Lung (tissue), 12 donors: ENCODE data around the gene MROH9. TPM values are rescaled to one million over a fixed set of nuclear protein-coding genes. Genes with fewer than 3 reads are reported as not detected.
"Not testable (repeated sequence)": the region's sequence is repeated elsewhere in the genome, so short reads cannot be mapped to it uniquely, and the experiment has no call there.

Experiments used
- ATAC-seq: fragments of 200-7000 bp; cut with Tn5 transposase; one replicate; pipeline ENCODE4 v1.9.1; 2020; ENCODE audit warnings: moderate number of reproducible peaks; ENCODE audit not compliant: insufficient read depth, low FRiP score
- DNase-seq, 3 donors: peaks; one replicate each; pipeline ENCODE4 v3.0.0-alpha.2; 2013 to 2017
- H3K27ac ChIP-seq, 2 donors: one replicate each; pipeline ENCODE4 v1.5.1; 2013; ENCODE audit warnings: mild to moderate bottlenecking in 2 of 2, moderate library complexity in 2 of 2, control low read depth in 1 of 2, inconsistent platforms in 1 of 2, low read depth in 1 of 2, low read length in 1 of 2
- H3K27me3 ChIP-seq, 3 donors: one replicate each; pipeline ENCODE4 v1.5.1; 2013; ENCODE audit warnings: low read length in 2 of 3; ENCODE audit not compliant: control insufficient read depth in 3 of 3, insufficient read depth in 3 of 3
- H3K36me3 ChIP-seq, 4 donors: one replicate each; pipeline ENCODE4 v1.5.1; 2013; ENCODE audit warnings: low read length in 4 of 4, mild to moderate bottlenecking in 1 of 4, moderate library complexity in 1 of 4; ENCODE audit not compliant: control insufficient read depth in 4 of 4, insufficient read depth in 4 of 4
- H3K4me1 ChIP-seq, 5 donors: one replicate each; pipeline ENCODE4 v1.5.1; 2013; ENCODE audit warnings: low read length in 5 of 5, mild to moderate bottlenecking in 2 of 5, moderate library complexity in 1 of 5; ENCODE audit not compliant: control insufficient read depth in 5 of 5, insufficient read depth in 5 of 5
- H3K4me3 ChIP-seq: one replicate; pipeline ENCODE4 v1.5.1; 2013; ENCODE audit warnings: mild to moderate bottlenecking, control low read depth, moderate library complexity
- H3K9ac ChIP-seq, 2 donors: one replicate each; pipeline ENCODE4 v1.5.1; 2013; ENCODE audit warnings: low read length in 2 of 2, control low read depth in 1 of 2; ENCODE audit not compliant: insufficient read depth in 1 of 2
- H3K9me3 ChIP-seq, 4 donors: one replicate each; pipeline ENCODE4 v1.5.1; 2013; ENCODE audit warnings: low read length in 3 of 4, mild to moderate bottlenecking in 1 of 4, moderate library complexity in 1 of 4; ENCODE audit not compliant: control insufficient read depth in 4 of 4, insufficient read depth in 3 of 4
- CTCF ChIP-seq: IDR thresholded peaks from 2 replicates; pipeline ENCODE4 v1.5.1; 2012; ENCODE audit warnings: mild to moderate bottlenecking; ENCODE audit errors: control extremely low read depth, extremely low read depth
- WGBS, 2 donors: extraction: QIAGEN DNeasy Blood & Tissue Kit; methylation state at CpG; one replicate each; pipeline ENCODE4 v1.1.7; 2013; 5-methylcytosine and 5-hydroxymethylcytosine counted together
- polyA plus RNA-seq, 2 donors: library from polyadenylated mRNA; stranded (reverse); fragments of 200-250 nt; gene quantifications; one replicate each; pipeline ENCODE4 v1.2.1, GENCODE V29; 2013
- total RNA-seq, 2 donors: library from RNA; depleted of rRNA in 1 of 2; stranded (reverse); fragments of >200 nt in 1 of 2; gene quantifications; one replicate each; pipeline ENCODE4 v1.2.1, GENCODE V29; 2014 to 2021
- donor health status: control.
- donor health status: control.
- donor health status: Bipolar disorder and iron deficiency.
- donor health status: healthy.
- donor health status: DM: yes; HTN: yes; CAD: no.

The MROH9 gene
- total and polyA plus RNA-seq, 4 donors = 0.49 to 11.6 (median 2.1) TPM

GRCh38 chr1:170938281-170938680 lies 2.9 kb downstream of the MROH9 start:
- WGBS, 2 donors = 97 to 98% methylated on average over 3 of the region's 3 CpGs
- Histone ChIP-seq H3K27ac (no peak overlapping the region), H3K4me1 (no peaks in the 10 kb centered on the region), H3K27me3 (no peaks in the 10 kb centered on the region), H3K9me3 (no peaks in the 10 kb centered on the region), H3K9ac (no peak overlapping the region), H3K36me3 (no peaks in the 10 kb centered on the region), H3K4me3 (no peak overlapping the region)
- no peak for ATAC-seq
- TF ChIP-seq CTCF = no peak
- DNase-seq = no peak

- Histone ChIP-seq H3K4me3 (no peak overlapping the region), H3K36me3 (no peaks in the 10 kb centered on the region), H3K4me1 (no peaks in the 10 kb centered on the region), H3K9me3 (no peaks in the 10 kb centered on the region), H3K27ac (no peak overlapping the region), H3K27me3 (no peaks in the 10 kb centered on the region), H3K9ac (no peak overlapping the region)
- TF ChIP-seq CTCF = no peak
- WGBS, 2 donors = 82 to 93% methylated on average over 2 of the region's 2 CpGs
- DNase-seq (no peak), ATAC-seq (no peak)
These were observed 4.1 kb downstream of the MROH9 start for GRCh38 chr1:170939476-170939875.

GRCh38 chr1:170951744-170952143 lies 16.4 kb downstream of the MROH9 start:
- not testable (repeated sequence) for ATAC-seq, H3K4me3 ChIP-seq, DNase-seq, H3K36me3 ChIP-seq, H3K4me1 ChIP-seq, H3K9me3 ChIP-seq, H3K9ac ChIP-seq, H3K27ac ChIP-seq, H3K27me3 ChIP-seq
- 97 to 98% methylated on average over 1 of the region's 1 CpG for WGBS, 2 donors

- Histone ChIP-seq H3K9ac (no peak overlapping the region), H3K27ac (no peak overlapping the region), H3K36me3 (no peaks in the 10 kb centered on the region), H3K4me3 (no peak overlapping the region), H3K27me3 (no peaks in the 10 kb centered on the region), H3K9me3 (no peaks in the 10 kb centered on the region), H3K4me1 (no peaks in the 10 kb centered on the region)
- DNase-seq (no peak), ATAC-seq (no peak)
- no peak for TF ChIP-seq CTCF
These were observed 24.1 kb downstream of the MROH9 start for GRCh38 chr1:170959385-170959784.
